WI38 (cell line): Measurements from ENCODE around the gene ZSCAN32.

Source experiments
- H3K4me3 ChIP-seq: 2 replicates; pipeline ENCODE4 v1.5.1; 2011; ENCODE audit warnings: low read depth, mild to moderate bottlenecking, control low read depth, low read length
- TF ChIP-seq, protein P1 (sequence below): IDR thresholded peaks from 2 replicates; pipeline ENCODE4 v1.5.1; 2012; ENCODE audit warnings: low read depth, mild to moderate bottlenecking, control low read depth, low read length

ZSCAN32 gene

GRCh38 chr16:3377917-3378316 is 22.9 kb downstream of the ZSCAN32 start:
- TF ChIP-seq, protein P1, sequence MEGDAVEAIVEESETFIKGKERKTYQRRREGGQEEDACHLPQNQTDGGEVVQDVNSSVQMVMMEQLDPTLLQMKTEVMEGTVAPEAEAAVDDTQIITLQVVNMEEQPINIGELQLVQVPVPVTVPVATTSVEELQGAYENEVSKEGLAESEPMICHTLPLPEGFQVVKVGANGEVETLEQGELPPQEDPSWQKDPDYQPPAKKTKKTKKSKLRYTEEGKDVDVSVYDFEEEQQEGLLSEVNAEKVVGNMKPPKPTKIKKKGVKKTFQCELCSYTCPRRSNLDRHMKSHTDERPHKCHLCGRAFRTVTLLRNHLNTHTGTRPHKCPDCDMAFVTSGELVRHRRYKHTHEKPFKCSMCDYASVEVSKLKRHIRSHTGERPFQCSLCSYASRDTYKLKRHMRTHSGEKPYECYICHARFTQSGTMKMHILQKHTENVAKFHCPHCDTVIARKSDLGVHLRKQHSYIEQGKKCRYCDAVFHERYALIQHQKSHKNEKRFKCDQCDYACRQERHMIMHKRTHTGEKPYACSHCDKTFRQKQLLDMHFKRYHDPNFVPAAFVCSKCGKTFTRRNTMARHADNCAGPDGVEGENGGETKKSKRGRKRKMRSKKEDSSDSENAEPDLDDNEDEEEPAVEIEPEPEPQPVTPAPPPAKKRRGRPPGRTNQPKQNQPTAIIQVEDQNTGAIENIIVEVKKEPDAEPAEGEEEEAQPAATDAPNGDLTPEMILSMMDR = no peak
- no peak overlapping the region for H3K4me3 ChIP-seq

- no peak overlapping the region for H3K4me3 ChIP-seq
- TF ChIP-seq, protein P1 = no peak
These were observed 25.1 kb downstream of the ZSCAN32 start for GRCh38 chr16:3375680-3376079.

GRCh38 chr16:3369073-3369472 is 31.7 kb downstream of the ZSCAN32 start:
- H3K4me3 ChIP-seq = no peak overlapping the region
- TF ChIP-seq, protein P1 = no peak

DNA sequence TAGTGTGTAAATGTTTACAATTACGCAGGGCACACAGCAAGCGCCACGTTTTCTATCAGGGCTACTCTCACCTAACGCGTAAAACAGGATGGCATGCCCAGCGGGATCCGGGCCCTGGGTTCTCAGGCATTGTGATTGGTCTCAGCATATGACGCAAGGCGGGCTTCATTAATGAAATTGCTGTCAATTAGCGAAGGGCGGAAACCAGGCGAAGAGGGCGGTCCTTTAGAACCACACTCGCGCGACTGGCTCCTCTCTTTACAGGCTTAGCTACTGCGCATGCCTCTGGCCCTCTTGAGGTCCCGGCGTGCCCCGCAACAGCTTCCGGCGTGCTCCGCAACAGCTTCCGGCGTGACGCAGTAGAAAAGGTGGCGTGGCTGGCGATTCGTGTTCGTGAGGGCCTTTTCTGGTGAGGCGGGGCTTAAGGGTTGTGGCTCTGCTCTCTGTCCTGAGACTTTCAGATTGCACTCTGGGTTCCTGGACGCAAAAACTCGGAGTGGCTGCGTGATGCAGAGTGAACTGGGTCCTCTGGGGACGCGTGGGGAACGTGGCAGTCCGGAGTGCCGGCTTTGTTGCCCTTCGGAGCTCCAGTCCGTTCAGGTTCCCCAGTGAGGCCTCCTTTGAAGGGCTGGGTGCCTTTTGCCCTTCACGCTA is 35.9 kb downstream of the ZSCAN32 start:
- peak overlapping the region; percentile 71 for H3K4me3 ChIP-seq
- TF ChIP-seq, protein P1 = no peak

GRCh38 chr16:3363793-3364192 is 37.0 kb downstream of the ZSCAN32 start:
- no peak overlapping the region for H3K4me3 ChIP-seq
- TF ChIP-seq, protein P1 = no peak

DNA sequence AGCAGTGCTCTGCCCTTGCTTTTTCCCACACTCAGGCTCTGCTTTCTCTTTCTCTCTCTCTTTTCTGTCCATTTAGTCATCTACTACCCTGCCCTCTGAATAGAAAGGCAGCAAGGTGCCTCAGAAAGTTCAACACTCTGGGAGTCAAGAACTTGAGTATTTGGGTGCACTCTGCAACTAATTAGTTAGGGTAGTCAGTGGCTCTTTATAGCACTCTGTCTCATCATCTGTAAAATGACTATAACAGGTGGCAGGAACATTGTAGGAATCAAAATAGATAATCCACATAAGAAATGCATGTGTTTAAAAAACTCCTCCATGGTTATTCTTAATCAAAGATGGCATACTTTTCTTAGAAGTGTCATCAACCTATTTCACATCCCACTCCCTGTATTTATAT is 37.9 kb downstream of the ZSCAN32 start:
- TF ChIP-seq, protein P1 = no peak
- no peak overlapping the region for H3K4me3 ChIP-seq

- no peak overlapping the region for H3K4me3 ChIP-seq
- TF ChIP-seq, protein P1 = no peak
These were observed 41.9 kb downstream of the ZSCAN32 start for GRCh38 chr16:3358871-3359270.
